GM18858 (cell line): ENCODE data around the gene OFD1.
"Not testable (repeated sequence)": the region's sequence is repeated elsewhere in the genome, so short reads cannot be mapped to it uniquely, and the experiment has no call there.

Experiments
- ATAC-seq: cut with Tn5 transposase; IDR thresholded peaks from one replicate; pipeline ENCODE4 v1.9.1; 2021; ENCODE audit not compliant: unreplicated experiment

OFD1 gene

DNA sequence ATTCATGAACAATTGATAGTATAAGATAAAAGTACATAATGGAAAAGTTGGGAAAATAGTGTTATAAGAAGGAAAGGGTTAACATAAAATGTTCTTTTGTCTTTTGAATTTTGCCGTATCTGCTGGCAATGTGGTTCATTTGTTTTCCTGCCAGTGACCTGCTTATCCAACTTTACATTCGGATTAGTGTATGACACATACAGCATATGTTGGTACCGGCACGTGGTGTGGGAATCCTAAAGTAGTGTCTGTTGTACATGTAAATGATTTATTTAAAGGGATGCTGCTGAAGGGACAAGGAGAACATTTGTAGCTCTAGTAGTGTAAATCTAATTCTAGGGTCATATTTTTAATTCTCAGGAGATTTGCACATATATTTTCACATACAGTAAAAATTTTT, 34.2 kb upstream of the OFD1 start:
- ATAC-seq = no peak

- no peak for ATAC-seq
Observed at GRCh38 chrX:13702111-13702789, 32.3 kb upstream of the OFD1 start.

DNA sequence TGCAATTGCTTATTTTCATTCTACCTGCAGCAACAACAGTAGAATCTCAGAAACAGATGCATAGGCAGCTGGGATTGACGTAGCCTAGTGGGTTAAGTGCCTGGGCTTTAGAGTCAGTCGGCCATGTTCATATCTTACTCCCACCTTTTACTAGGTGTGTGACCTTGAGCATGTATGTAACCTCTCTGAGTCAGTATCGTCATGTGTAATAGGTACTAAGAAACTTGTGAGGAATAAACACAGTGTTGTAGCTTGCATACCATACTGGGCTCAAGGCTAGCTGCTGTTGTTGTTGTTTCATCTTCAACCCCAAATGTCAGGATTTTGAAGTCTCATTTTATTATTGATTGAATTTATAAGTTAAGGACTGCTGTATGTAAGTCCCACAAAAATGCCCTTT, 31.4 kb upstream of the OFD1 start:
- ATAC-seq = no peak

GRCh38 chrX:13703589-13703988, 31.0 kb upstream of the OFD1 start:
- ATAC-seq = no peak

- ATAC-seq = no peak
Observed at GRCh38 chrX:13711141-13711540, 23.4 kb upstream of the OFD1 start.

DNA sequence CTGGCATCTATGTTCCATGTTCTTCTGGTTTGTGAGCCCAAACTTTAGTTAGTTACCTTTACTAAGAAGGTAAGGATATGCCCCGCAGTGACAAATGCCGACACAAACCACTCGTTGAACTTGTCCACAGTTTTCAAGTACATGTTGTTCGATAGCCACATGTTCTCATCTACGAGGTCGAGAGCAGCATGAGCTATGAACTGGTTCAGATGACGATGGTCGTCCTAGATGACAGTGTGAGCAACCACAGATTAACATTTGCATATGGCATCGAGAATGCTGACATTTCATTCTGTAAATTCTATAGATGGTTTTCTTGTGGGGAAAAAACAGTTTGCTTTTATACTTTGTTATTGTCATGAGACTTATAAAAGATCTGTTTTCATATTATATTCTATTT, 18.1 kb upstream of the OFD1 start:
- no peak for ATAC-seq

- no peak for ATAC-seq
Observed at GRCh38 chrX:13716905-13717304, 17.6 kb upstream of the OFD1 start.

DNA sequence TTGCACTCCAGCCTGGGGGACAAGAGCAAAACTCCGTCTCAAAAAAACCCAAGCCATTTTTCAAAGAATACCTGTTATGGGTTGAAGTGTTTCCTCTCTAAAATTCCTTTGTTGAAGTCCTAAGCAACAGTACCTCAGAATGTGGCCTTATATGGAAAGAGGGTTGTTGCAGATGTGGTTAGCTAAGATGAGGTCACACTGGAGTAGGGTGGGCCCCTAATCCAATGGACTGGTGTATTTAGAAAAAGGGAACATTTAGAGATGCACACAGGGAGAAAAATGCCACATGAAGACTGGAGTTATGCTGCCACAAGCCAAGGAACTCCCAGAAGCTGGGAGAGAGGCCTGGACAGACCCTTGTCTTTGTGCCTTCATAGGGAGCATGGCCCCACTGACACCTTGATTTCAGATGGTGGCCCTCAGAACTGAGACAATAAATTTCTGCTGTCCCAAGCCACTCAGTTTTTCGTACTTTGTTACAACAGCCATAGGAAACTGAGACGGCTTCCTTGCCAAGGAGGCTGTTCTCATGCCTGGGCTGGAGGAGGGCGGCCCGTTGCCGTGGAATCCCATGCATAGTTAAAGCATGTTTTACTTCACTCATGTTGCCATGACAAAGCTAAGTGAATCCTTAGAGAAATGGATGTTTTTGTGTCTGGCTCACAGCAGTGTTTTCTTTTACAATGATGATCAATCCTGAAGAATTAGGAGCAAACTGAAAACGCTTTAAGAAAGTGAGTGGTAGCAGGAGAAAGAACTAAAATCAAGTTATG, 16.7 kb upstream of the OFD1 start:
- ATAC-seq = no peak

DNA sequence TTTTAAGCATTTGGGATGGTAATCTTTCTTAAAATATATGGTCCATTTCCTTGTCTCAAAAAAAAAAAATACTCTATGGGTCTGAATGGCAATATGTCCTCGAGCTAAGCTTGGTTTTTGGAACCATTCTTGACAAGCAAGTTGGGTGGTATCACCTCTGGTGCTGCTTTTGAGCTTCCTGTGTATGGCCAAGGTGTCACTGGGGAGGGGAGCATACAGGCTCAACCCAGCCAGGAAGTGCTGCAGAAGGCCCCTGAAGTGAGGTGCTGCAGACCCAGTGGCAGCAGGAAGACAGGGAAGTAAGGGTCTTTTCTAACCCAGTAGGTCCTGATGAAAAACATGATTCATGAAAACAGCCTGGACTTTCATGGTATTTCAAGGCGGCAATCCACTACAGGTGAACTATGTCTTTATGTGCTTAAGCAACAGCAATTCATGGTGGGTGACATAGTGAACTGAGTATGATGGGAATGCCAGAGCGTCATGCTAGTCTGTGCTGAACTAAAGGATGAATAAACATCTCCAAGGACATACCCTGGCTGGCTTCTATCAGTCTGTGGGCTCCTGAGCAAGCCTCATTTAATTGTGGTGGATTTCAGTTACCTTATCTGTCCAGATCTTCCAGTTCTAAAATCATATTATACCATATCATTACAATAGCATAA, 15.2 kb upstream of the OFD1 start:
- no peak for ATAC-seq

DNA sequence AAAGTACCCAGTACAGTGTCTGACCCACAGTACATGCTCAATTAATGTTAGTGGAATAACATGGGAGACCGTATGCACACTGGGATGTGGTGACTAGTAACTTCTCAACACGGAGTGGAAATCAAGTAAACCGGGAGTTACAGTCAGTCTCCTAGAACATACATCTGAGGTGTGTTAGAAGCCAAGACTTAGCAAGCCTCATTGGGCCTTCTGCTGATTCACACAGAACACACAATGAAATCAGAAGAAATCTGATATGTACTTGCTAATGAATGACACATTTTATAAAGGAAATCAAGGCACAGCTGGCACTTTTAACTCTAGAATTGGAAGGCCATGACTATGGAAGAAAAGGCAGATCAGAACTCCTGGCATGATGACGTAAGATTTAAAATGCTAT, 13.2 kb upstream of the OFD1 start:
- ATAC-seq = no peak

- no peak for ATAC-seq
Observed at GRCh38 chrX:13721819-13722519, 12.6 kb upstream of the OFD1 start.

GRCh38 chrX:13724878-13725277, 9.7 kb upstream of the OFD1 start:
- ATAC-seq = not testable (repeated sequence)

GRCh38 chrX:13726583-13726982, 8.0 kb upstream of the OFD1 start:
- not testable (repeated sequence) for ATAC-seq

- ATAC-seq = not testable (repeated sequence)
Observed at GRCh38 chrX:13730523-13730922, 4.0 kb upstream of the OFD1 start.

GRCh38 chrX:13732246-13733067, 2.1 kb upstream of the OFD1 start:
- ATAC-seq = no peak

GRCh38 chrX:13733506-13733905, 1.0 kb upstream of the OFD1 start:
- no peak for ATAC-seq

- ATAC-seq = no peak
Observed at GRCh38 chrX:13741695-13742094, 7.1 kb downstream of the OFD1 start.

- ATAC-seq = peak; percentile 81
Observed at GRCh38 chrX:13742397-13743176, 8.0 kb downstream of the OFD1 start.

DNA sequence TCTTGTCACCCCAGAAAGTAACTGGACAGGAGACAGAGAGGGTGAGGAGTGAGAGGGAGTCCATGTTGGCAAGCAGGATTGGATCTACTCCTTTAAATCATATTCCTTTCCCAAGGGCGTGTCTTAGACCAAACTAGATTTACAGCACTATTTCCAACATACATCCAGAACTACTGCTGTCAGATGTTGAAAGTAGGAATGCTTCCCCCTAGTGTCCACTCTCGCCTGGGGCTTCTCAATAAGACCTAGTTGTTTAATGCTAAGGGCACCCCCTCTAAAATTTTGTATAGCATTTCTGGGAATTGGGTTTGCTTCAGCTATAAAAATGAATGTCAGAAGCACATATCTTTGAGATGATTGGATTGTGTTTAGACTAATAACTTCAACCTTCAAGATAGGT, 13.3 kb downstream of the OFD1 start:
- no peak for ATAC-seq

DNA sequence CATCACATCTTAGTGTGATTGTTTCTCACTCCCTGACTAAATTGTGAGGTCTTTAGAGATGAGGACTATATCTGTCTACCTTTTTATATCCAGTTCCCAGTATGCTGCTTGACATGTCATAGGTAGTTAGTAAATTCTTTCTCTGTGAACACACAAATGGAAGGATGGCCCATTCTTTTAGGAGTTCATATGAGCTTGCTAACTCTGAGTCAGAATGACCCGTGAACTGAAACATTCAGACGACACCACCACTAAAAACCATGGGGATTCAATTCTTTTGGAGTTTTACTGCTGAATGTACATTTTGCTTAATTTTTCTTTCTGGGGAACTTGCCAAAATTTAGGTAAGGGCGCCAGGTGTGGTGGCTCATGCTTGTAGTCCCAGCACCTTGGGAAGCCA, 13.9 kb downstream of the OFD1 start:
- no peak for ATAC-seq
